Measurements from ENCODE around the gene GFI1B. TPM values are rescaled to one million over a fixed set of nuclear protein-coding genes. Genes with fewer than 3 reads are reported as not detected.
"Not testable (repeated sequence)": the region's sequence is repeated elsewhere in the genome, so short reads cannot be mapped to it uniquely, and the experiment has no call there.

Gene GFI1B
- total RNA-seq, 1 donor from 2014 or later, result not detected

- peaks cover 13% of the 10 kb centered on the region for H3K27me3 Mint-ChIP-seq (ENCODE audit: low read depth)
- no peaks in the 10 kb centered on the region for H3K9me3 Mint-ChIP-seq
- no peak for DNase-seq (ENCODE audit: low spot score in 2 of 2, unreplicated experiment in 2 of 2)
- no peaks in the 10 kb centered on the region for H3K36me3 Mint-ChIP-seq
- TF ChIP-seq, protein P1, sequence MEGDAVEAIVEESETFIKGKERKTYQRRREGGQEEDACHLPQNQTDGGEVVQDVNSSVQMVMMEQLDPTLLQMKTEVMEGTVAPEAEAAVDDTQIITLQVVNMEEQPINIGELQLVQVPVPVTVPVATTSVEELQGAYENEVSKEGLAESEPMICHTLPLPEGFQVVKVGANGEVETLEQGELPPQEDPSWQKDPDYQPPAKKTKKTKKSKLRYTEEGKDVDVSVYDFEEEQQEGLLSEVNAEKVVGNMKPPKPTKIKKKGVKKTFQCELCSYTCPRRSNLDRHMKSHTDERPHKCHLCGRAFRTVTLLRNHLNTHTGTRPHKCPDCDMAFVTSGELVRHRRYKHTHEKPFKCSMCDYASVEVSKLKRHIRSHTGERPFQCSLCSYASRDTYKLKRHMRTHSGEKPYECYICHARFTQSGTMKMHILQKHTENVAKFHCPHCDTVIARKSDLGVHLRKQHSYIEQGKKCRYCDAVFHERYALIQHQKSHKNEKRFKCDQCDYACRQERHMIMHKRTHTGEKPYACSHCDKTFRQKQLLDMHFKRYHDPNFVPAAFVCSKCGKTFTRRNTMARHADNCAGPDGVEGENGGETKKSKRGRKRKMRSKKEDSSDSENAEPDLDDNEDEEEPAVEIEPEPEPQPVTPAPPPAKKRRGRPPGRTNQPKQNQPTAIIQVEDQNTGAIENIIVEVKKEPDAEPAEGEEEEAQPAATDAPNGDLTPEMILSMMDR (IDR thresholded peaks at IDR 0.05; ENCODE audit: unreplicated experiment), result no peak
- peak overlapping the region; percentile 59 for H3K27ac Mint-ChIP-seq
- H3K4me1 Mint-ChIP-seq, result peaks cover 13% of the 10 kb centered on the region
- no peak overlapping the region for H3K4me3 Mint-ChIP-seq
Measured at GRCh38 chr9:132994410-132995120, 16.1 kb downstream of the GFI1B start.

- H3K36me3 Mint-ChIP-seq, result no peaks in the 10 kb centered on the region
- H3K4me3 Mint-ChIP-seq, result no peak overlapping the region
- peaks cover 18% of the 10 kb centered on the region for H3K27me3 Mint-ChIP-seq (ENCODE audit: low read depth)
- DNase-seq (ENCODE audit: low spot score in 2 of 2, unreplicated experiment in 2 of 2), result no peak
- H3K9me3 Mint-ChIP-seq, result no peaks in the 10 kb centered on the region
- no peak overlapping the region for H3K27ac Mint-ChIP-seq
- TF ChIP-seq, protein P1 (IDR thresholded peaks at IDR 0.05; ENCODE audit: unreplicated experiment), result no peak
- H3K4me1 Mint-ChIP-seq, result peaks cover 13% of the 10 kb centered on the region
Measured at GRCh38 chr9:132995121-132995420, 16.6 kb downstream of the GFI1B start.

DNA sequence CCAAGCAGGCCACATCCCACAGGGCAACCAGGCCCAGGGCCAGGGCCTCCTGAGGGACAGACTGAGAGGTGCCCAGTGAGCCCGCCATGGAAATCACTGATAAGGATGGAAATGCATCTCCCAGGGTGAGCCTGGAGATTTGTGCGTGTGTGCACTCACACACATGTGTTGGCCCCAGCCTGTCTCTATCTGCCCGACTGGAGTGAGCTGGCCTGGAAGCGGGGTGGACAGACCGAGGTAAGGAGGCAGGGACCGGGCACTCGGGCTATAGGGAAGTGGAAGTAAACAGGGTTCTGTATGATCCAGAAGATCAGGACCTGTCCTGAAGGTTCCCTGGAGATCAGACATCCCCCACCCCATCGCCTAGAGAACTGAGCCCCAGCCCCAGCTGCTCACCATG lies 17.4 kb downstream of the GFI1B start:
- Mint-ChIP-seq H3K9me3 (no peaks in the 10 kb centered on the region), H3K27ac (no peak overlapping the region), H3K27me3 (ENCODE audit: low read depth) (peaks cover 26% of the 10 kb centered on the region), H3K4me3 (no peak overlapping the region), H3K36me3 (no peaks in the 10 kb centered on the region), H3K4me1 (peaks cover 13% of the 10 kb centered on the region)
- TF ChIP-seq, protein P1 (IDR thresholded peaks at IDR 0.05; ENCODE audit: unreplicated experiment), result no peak
- DNase-seq (ENCODE audit: low spot score in 2 of 2, unreplicated experiment in 2 of 2), result no peak

DNA sequence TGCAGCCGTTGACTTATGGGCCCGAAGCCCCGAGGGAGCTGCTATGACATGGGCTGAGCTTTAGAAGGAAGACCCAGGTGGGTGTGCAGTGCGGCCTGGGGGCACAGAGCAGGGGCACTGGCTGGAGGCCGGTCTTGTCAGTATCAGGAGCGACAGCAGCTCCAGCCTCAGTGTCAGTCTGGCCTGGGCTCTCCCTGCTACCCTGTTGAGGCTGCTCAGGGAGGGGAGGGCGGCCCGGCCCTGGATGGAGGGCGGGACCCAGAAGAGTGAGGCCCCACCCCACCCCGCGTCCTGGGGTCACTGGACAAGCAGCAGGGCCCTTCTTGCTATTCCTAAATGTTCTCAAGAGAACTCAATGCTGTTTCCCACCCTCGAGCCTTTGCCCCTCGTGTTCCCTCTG lies 18.0 kb downstream of the GFI1B start:
- Mint-ChIP-seq H3K27me3 (ENCODE audit: low read depth) (peaks cover 27% of the 10 kb centered on the region), H3K9me3 (no peaks in the 10 kb centered on the region), H3K27ac (no peak overlapping the region), H3K4me3 (no peak overlapping the region), H3K36me3 (no peaks in the 10 kb centered on the region), H3K4me1 (peaks cover 13% of the 10 kb centered on the region)
- DNase-seq (ENCODE audit: low spot score in 2 of 2, unreplicated experiment in 2 of 2), result no peak
- TF ChIP-seq, protein P1 (IDR thresholded peaks at IDR 0.05; ENCODE audit: unreplicated experiment), result no peak

GRCh38 chr9:132997591-132997990 lies 19.1 kb downstream of the GFI1B start:
- Mint-ChIP-seq H3K27me3 (ENCODE audit: low read depth) (peaks cover 30% of the 10 kb centered on the region), H3K27ac (no peak overlapping the region), H3K36me3 (no peaks in the 10 kb centered on the region), H3K9me3 (no peaks in the 10 kb centered on the region), H3K4me1 (peaks cover 11% of the 10 kb centered on the region), H3K4me3 (no peak overlapping the region)
- no peak for DNase-seq (ENCODE audit: low spot score in 2 of 2, unreplicated experiment in 2 of 2)
- TF ChIP-seq, protein P1 (IDR thresholded peaks at IDR 0.05; ENCODE audit: unreplicated experiment), result no peak

- Mint-ChIP-seq H3K4me1 (peaks cover 11% of the 10 kb centered on the region), H3K27me3 (ENCODE audit: low read depth) (peaks cover 33% of the 10 kb centered on the region)
- H3K36me3 Mint-ChIP-seq; H3K4me3 Mint-ChIP-seq; H3K9me3 Mint-ChIP-seq; DNase-seq (ENCODE audit: low spot score in 2 of 2, unreplicated experiment in 2 of 2); H3K27ac Mint-ChIP-seq: not testable (repeated sequence)
Measured at GRCh38 chr9:132998221-132998620, 19.7 kb downstream of the GFI1B start.

All from mesothelial cell of epicardium (in vitro differentiated cells).